K562 (cell line): Measurements from ENCODE around the gene MRPL28.

ENCODE experiments used
- CREB1 ChIP-seq, 2 experiments: sonication (generic) in 1 of 2; formaldehyde crosslinking in 1 of 2; IDR thresholded peaks; 2 replicates each; pipeline versions ENCODE4 v1.6.1 to v1.8.0; 2012 to 2022; ENCODE audit warnings: inconsistent platforms in 1 of 2, mild to moderate bottlenecking in 1 of 2, missing genetic modification reagents in 1 of 2, moderate library complexity in 1 of 2
- EWSR1 ChIP-seq: fragments of 450-650 bp; IDR thresholded peaks from 2 replicates; pipeline ENCODE4 v1.6.1; 2018; ENCODE audit warnings: borderline replicate concordance, mild to moderate bottlenecking, low read depth, moderate library complexity; ENCODE audit not compliant: partially characterized antibody
- NFATC3 ChIP-seq: fragments of 450-650 bp; IDR thresholded peaks from 2 replicates; pipeline ENCODE4 v1.6.1; 2017; ENCODE audit warnings: mild to moderate bottlenecking
- RFX1 ChIP-seq: fragments of 450-650 bp; IDR thresholded peaks from 2 replicates; pipeline ENCODE4 v1.6.1; 2016; ENCODE audit warnings: mild to moderate bottlenecking, moderate library complexity
- RFX5 ChIP-seq: IDR thresholded peaks from 2 replicates; pipeline ENCODE4 v1.6.1; 2011; ENCODE audit warnings: low read depth, mild to moderate bottlenecking, improper control_type of control experiment, low read length
- SIX5 ChIP-seq, 2 experiments: IDR thresholded peaks; 2 replicates each; pipeline ENCODE4 v1.6.1; 2011; ENCODE audit warnings: low read length in 2 of 2, borderline replicate concordance in 1 of 2, low read depth in 1 of 2, mild to moderate bottlenecking in 1 of 2, moderate library complexity in 1 of 2; ENCODE audit not compliant: insufficient read depth in 1 of 2
- STAT5B ChIP-seq: fragments of 250-450 bp; sonication (Bioruptor Pico); IDR thresholded peaks from 2 replicates; pipeline ENCODE4 v1.8.0; 2021; ENCODE audit warnings: mild to moderate bottlenecking, inconsistent platforms
- TCF7L2 ChIP-seq: fragments of 150-350 bp; IDR thresholded peaks from 2 replicates; pipeline ENCODE4 v1.6.1; 2016; ENCODE audit warnings: low read depth, mild to moderate bottlenecking, low read length, moderate library complexity
- TF ChIP-seq, protein P1 (sequence below): fragments of 450-650 bp; conservative IDR thresholded peaks from 2 replicates; pipeline ENCODE4 v1.6.1; 2016; ENCODE audit warnings: missing genetic modification characterization, low read depth, mild to moderate bottlenecking, control low read depth, missing compliant biosample characterization

DNA sequence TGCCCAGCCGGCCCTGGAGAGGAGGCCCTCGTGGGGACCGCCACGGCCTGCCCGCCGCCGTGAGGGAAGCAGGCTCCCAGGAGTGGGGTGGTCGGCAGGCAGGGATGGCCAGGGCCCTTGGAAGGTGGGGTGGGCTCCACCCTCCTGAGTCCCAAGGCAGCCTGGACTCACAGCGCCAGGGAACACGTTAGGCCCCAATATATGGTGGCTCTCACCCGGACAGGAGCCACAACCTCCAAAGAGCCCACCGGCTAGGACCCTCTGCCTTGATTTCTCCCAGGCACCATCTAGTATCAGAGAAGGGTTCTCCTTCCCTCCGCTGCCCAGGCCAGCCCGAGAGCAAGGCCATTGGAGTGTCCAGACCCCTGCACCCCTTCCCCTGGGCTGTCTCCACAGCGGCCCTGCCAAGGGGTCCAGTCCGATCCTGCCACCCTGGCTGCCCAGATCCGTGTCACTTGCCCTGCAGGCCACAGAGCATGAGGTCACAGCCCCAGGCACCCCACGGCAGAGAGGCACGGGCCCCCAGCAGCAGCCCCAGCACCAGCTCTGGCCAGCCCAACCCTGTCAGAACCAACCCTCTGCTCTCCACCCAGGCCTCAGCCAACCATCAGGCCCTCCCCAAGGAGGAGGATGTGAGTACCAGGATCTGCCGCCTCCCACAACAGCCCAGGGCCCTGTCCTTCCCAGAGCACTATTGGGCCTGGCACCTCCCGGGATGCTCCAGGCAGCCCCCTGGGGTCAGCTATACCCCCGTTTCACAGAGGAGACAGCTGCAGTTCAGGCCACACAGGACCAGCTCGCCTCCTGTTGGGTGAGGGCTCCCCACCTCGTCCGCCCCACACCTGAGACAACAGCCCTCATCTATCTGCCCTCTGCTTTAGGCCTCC, 16.7 kb downstream of the MRPL28 start:
- TF ChIP-seq CREB1 (IDR thresholded peaks at IDR 0.05) (no peak), CREB1 (CRISPR knock-in tag; IDR thresholded peaks at IDR 0.05) (0 out of 2 replicates have a peak, but pooled peaks have one; percentile 32), RFX1 (no peak), RFX5 (no peak), STAT5B (CRISPR knock-in tag) (no peak), EWSR1 (no peak), TCF7L2 (no peak), NFATC3 (no peak), SIX5 (IDR thresholded peaks at IDR 0.05; ENCODE audit: borderline replicate concordance in 1 of 2, insufficient read depth in 1 of 2, low read depth in 1 of 2, low read length in 2 of 2) (no peak)
- TF ChIP-seq, protein P1, sequence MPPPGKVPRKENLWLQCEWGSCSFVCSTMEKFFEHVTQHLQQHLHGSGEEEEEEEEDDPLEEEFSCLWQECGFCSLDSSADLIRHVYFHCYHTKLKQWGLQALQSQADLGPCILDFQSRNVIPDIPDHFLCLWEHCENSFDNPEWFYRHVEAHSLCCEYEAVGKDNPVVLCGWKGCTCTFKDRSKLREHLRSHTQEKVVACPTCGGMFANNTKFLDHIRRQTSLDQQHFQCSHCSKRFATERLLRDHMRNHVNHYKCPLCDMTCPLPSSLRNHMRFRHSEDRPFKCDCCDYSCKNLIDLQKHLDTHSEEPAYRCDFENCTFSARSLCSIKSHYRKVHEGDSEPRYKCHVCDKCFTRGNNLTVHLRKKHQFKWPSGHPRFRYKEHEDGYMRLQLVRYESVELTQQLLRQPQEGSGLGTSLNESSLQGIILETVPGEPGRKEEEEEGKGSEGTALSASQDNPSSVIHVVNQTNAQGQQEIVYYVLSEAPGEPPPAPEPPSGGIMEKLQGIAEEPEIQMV (tag) = no peak
